GM18499 (cell line): ENCODE measurements around the gene NEAT1.

Source experiments
- ATAC-seq: cut with Tn5 transposase; IDR thresholded peaks from one replicate; pipeline ENCODE4 v1.9.1; 2021; ENCODE audit warnings: moderate number of reproducible peaks; ENCODE audit not compliant: insufficient read depth, unreplicated experiment

The NEAT1 gene

DNA sequence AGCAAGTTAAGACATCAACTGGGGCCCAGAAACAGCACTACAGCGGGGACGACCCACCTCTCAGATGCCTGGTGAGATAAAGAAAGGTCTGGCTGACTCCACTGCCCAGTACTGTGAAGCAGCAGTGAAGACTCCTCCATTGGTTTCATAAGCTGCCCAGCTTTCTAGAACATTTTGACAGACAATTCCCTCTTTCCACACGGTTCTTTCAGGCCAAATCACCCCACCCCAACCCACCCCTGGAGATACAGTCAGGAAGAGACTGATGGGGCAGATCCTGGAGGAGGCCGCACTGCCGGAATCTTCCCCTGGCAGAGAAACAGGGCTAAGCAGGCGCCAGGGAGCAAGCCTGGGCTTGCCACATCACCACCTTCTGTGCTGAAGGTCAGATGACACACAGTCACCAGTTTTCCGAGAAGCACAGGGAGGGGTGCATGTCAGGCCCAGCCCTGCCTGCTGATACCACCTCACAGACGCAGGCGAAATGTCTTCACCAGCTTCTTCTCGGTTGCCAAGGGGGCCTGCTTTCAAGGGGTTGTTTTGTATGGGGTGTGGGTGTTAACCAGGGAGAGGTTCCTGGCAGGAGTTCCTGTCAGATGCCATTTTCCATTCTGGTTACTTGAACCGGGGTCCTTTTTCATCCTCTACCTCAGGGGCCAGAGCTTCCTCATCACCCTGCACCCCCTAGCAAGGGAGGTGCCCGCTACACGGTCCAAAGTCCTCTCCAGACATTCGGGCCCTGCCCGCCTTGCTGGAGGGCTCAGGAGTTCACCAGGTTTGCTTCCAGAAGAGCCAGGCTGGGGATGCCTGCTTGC lies 1.4 kb upstream of the NEAT1 start:
- ATAC-seq: no peak

DNA sequence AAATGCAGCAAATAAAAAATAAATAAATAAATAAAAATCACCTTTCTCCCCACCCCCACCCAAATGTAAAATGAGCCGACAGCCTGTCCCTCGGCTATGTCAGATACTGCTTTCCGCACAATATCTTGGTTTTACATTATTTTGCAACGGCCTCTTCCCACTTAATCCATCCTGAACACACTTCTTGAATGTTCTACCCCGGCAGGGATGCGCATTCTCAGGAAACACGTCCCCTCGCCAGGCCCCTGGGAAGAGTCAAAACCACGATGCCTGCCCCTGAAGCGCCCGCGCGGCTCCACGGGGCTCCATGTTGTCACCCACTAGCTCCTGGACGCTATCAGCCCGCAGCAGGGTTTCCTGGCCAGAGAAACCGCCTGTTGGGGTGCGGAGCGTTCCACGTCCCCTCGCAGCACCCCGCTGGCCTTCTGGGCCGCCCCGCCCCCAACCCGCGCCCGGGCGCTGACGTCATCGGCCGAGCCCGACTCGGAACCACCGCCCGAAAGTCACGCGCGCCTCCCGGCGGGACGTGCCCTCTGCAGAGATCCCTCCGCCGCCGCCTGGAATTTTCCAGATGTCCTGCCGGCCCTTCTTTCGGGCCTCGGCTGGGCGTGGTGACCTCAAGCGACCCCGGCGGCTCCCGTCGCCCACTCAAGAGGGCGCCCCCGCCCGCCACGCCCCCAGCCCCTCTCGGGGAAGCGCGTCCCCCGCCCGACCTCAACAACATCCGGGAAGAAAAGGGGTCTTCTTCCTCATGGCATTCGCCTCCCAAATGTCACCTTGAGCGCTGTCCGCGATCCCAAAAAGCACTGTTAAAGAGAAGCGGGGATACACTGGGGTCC lies 585 bp upstream of the NEAT1 start:
- ATAC-seq: no peak

DNA sequence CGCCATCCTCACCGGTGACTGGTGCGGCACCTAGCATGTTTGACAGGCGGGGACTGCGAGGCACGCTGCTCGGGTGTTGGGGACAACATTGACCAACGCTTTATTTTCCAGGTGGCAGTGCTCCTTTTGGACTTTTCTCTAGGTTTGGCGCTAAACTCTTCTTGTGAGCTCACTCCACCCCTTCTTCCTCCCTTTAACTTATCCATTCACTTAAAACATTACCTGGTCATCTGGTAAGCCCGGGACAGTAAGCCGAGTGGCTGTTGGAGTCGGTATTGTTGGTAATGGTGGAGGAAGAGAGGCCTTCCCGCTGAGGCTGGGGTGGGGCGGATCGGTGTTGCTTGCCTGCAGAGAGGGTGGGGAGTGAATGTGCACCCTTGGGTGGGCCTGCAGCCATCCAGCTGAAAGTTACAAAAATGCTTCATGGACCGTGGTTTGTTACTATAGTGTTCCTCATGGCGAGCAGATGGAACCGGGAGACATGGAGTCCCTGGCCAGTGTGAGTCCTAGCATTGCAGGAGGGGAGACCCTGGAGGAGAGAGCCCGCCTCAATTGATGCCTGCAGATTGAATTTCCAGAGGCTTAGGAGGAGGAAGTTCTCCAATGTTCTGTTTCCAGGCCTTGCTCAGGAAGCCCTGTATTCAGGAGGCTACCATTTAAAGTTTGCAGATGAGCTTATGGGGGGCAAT lies 1.1 kb downstream of the NEAT1 start:
- no peak for ATAC-seq

DNA sequence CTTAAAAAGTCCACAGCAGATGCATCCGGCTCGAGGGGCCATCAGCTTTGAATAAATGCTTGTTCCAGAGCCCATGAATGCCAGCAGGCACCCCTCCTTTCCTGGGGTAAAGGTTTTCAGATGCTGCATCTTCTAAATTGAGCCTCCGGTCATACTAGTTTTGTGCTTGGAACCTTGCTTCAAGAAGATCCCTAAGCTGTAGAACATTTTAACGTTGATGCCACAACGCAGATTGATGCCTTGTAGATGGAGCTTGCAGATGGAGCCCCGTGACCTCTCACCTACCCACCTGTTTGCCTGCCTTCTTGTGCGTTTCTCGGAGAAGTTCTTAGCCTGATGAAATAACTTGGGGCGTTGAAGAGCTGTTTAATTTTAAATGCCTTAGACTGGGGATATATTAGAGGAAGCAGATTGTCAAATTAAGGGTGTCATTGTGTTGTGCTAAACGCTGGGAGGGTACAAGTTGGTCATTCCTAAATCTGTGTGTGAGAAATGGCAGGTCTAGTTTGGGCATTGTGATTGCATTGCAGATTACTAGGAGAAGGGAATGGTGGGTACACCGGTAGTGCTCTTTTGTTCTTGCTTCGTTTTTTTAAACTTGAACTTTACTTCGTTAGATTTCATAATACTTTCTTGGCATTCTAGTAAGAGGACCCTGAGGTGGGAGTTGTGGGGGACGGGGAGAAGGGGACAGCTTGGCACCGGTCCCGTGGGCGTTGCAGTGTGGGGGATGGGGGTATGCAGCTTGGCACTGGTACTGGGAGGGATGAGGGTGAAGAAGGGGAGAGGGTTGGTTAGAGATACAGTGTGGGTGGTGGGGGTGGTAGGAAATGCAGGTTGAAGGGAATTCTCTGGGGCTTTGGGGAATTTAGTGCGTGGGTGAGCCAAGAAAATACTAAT lies 1.9 kb downstream of the NEAT1 start:
- ATAC-seq: no peak

DNA sequence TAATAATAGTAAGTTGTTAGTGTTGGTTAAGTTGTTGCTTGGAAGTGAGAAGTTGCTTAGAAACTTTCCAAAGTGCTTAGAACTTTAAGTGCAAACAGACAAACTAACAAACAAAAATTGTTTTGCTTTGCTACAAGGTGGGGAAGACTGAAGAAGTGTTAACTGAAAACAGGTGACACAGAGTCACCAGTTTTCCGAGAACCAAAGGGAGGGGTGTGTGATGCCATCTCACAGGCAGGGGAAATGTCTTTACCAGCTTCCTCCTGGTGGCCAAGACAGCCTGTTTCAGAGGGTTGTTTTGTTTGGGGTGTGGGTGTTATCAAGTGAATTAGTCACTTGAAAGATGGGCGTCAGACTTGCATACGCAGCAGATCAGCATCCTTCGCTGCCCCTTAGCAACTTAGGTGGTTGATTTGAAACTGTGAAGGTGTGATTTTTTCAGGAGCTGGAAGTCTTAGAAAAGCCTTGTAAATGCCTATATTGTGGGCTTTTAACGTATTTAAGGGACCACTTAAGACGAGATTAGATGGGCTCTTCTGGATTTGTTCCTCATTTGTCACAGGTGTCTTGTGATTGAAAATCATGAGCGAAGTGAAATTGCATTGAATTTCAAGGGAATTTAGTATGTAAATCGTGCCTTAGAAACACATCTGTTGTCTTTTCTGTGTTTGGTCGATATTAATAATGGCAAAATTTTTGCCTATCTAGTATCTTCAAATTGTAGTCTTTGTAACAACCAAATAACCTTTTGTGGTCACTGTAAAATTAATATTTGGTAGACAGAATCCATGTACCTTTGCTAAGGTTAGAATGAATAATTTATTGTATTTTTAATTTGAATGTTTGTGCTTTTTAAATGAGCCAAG lies 2.7 kb downstream of the NEAT1 start:
- no peak for ATAC-seq

DNA sequence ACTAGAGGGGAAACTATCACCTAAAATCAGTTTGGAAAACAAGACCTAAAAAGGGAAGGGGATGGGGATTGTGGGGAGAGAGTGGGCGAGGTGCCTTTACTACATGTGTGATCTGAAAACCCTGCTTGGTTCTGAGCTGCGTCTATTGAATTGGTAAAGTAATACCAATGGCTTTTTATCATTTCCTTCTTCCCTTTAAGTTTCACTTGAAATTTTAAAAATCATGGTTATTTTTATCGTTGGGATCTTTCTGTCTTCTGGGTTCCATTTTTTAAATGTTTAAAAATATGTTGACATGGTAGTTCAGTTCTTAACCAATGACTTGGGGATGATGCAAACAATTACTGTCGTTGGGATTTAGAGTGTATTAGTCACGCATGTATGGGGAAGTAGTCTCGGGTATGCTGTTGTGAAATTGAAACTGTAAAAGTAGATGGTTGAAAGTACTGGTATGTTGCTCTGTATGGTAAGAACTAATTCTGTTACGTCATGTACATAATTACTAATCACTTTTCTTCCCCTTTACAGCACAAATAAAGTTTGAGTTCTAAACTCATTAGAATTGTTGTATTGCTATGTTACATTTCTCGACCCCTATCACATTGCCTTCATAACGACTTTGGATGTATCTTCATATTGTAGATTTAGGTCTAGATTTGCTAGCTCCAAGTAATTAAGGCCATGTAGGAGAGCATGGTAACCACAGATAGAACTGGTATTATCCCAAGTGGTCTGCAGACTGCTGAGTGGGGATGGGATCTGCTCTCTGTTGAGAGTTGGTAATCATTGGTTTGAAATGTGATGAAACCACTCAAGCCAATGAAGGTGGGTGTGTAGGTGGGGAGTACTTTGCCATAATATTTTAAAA lies 3.6 kb downstream of the NEAT1 start:
- no peak for ATAC-seq

DNA sequence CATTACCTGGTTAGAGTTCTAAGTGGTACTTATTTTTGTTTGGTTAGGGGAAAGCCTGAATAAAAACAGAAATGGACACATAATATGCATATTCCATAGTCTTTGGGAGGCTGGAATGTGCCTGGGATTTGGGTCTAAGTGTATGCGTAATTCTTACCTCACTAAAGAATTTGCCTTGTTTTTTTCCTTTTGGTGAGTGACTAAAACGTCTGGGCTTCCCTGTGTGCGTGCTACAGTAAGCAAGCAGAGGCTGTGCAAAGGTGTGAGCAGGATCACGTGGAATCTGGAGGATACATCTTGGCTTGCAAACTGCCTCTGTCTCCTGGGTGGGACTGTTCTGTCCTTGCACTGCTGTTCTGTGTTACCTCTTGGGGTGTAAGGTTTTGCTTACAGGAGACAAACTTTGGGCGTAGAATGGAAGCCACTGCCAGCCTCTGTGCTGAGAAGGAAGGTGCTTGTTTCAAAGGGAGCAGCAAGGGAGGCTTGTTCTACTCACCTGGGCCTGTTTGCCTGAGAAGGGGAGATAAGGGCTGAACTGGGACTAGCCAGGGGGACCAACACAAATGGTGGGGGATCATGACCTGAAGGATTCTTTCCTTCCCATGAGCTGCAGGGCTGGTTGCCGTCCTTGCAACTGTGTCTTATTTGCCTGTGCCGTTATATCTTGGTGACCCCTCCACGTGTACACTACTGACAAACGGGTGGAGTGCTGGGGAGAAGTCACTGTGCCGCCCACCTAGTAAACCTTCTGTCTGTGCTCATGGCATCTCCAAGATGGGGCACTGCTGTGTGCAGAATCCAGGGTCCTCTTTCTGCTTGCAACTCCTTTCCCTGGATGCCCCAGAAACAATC lies 4.5 kb downstream of the NEAT1 start:
- no peak for ATAC-seq

DNA sequence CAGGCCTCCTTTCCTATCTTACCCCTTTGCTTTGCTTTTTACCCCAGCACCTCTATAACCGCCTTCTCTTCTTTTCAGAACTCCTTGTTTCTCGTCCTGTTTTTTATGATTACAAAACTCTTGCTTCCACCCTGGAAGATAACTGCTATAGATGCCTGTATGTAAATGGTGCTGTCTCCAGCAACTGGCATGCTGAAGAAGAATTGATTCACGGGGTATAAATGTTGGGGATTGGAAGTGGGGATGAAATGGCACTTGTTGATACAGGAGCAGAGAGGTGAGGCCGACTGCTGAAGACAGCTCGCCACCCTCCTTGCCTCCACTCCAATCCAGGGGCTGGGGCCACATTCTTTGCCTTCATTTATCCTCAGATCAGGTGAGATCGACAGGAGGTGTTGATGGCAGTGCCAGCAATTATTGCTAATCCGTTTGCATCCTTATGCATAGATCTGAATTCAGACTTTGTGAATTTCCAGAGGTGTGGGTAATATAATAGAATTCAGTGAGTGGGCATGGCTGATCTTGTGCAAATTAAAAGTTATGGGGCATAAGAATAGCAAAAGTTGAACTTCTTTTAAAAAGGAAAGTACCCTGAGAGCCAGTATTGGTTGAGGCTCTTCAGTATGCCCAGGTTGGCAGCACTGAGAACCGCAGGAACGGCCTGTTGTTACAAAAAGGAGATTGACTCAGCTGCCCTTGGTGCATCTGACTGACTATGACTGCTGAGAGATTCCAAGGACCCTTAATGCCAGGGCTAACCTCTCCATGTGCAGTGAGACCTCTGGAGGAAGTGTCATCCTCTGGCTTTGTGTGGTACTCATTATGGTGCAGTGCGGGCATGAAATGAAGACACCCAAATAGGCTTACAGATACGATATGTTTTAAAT lies 5.3 kb downstream of the NEAT1 start:
- no peak for ATAC-seq

DNA sequence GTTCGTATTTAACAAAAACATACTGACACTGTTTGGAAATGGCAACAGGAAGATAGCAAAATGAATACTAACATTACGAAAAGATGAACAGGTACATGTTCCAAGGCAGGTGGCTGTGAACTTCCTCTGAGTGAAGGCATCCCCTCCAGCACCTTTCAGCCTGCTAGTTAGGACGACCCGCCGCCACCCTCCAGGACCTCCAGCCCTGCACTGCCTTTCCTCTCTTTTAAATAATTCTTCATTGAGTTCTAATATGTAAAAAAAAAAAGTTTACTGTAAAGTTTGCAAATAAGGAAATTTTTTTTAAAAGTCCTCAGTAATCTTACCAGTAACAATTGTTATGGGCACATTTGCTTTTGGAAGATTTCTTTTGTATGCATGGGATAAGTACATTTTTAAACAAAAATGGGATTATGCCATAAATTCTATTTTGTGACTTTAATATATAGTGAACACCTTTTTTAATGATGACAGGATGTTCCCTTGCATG lies 6.0 kb downstream of the NEAT1 start:
- no peak for ATAC-seq

DNA sequence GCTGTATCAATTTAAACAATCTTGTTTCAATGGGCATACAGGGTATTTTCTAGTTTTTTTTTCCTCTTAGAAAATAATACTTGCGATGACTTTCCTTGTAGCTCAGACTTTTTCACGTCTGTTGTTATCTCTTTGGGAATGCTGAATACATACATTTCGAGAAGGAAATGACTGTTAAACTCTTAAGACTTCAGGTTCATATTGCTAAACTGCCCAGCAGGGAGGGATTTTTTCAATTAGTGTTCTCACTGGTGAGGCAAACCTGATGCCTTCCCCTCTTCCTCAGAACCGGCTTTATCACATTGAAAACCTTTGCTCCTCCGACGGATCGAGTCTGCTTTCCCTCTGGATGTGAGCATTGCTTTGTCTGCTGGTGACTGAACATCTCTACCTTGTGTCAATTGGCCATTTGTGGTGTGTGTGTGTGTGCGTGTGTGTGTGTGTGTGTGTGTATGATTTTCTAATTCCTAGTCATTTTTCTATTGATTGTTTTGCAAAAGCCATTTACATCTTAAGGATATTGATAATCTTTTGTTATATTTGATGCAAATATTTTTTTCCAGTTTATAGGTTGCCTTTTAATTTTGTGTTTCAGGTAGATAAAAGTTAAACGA lies 6.6 kb downstream of the NEAT1 start:
- no peak for ATAC-seq

DNA sequence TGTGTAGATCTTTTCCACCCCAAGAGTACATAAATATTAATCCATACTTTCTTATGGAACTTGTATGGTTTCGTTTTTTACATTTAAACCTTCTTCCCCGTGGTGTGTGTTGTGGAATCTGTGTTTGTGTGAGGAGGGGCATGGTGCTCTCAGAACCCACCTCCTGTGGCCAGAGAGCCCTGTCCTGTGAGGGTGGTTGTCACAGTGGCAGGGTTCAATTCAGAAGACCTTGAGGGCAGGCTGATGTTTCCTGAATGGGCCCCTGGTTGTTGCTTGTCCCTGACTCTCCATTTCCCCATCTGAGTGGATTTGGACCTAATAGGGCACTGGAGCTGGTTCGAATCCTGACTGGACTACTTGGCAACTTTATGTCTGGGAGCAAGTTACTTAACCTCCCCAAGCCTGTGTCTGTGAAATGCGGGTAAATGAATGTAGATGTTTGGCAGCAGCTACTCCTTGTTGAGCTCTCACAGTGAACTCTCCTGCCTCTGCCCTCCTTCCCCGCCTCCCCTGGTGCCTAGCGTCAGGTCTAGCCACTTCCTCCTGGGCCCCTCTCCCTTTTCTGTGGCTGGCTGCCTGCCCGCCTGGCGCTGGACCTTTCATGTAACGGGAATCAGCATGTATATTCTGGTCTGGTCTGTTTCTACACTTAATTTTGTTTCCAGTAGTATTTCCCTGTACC lies 7.3 kb downstream of the NEAT1 start:
- ATAC-seq: no peak

DNA sequence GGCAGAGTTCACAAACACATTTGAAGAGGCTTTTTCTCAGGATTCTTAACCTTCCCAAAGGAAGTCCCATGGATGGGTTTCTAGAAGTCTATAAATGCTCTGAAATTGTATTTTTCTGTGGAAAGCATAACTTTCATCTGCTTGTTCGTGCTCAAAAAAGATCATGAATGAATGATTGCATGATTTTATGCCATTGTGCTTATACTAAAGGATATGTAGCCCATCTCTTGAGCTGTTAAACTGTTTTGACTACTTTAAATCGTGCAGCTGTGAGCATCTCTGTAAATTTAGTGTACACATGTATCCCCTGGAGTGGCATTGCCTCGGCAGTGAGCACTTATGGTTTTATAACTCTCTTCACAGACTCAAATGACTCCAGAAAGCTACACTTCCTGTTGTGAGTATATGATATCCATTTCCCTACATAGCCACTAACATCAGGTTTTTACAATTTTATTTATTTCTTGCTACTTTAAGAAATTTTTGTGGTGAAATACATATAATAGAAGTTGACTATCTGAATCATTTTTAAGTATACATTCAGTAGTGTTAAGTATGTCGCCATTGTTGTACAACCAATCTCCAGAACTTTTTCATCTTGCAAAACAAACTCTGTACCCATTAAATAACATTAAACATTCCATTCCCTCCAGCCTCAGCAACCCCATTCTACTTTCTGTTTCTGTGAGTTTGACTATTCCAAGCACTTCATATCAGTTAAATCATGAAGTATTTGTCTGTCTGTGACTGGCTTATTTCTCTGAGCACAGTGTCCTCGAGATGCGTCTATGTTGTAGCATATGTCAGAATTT lies 8.0 kb downstream of the NEAT1 start:
- ATAC-seq: no peak

DNA sequence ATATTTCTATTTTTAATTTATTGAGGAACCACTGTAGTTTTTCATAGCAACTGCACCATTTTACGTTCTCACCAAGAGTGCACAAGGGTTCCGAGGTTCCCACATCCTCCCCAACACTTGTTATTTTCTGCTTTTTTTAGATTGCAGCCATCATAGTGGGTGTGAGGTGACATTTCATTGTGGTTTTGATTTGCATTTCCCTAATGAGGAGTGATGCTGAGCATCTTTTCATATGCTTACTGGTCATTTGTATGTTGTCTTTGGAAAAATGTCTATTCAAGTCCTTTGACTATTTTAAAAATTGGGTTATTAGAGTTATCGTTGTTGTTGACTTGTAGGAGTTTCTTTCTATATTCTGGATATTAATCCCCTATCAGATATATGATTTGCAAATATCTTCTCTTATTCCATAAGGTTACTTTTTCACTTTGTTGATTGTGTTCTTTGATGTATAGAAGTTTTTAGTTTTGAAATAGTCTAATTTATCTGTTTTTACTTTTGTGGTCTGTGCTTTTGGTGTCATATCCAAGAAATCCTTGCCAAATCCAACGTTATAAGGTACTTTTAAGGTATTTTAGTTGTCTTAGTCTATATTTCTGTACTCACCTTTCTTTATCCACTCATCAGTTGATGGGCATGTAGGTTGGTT lies 9.0 kb downstream of the NEAT1 start:
- no peak for ATAC-seq

DNA sequence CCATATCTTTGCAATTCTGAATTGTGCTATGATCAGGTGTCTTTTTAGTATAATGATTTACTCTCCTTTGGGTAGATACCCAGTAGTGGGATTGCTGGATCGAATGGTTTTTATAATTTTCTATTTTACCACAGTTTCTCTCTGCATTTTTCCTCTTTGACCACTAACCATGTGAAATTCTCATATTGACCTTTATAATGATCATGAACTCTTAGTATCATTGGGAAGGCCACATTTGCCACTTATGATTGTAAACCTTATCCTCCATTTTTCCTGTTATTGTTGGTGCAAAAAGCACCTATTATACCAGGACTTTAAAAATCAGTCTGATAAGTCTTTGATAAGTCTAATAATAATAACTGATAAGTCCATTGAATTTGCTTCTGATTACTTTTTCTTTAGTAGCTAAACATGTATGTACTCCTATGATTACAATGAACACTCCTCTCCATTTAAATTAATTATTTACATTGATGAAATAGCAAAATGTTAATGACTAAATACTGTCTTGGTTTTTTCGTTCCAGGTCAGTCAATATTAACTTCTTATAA lies 9.6 kb downstream of the NEAT1 start:
- no peak for ATAC-seq
